Activated naive CD4-positive, alpha-beta T cell treated with anti-CD3 and anti-CD28 coated beads, Interleukin-2, amount 10 ng/mL, durations not matched to agents 7 days and 5 days (primary cell): ENCODE measurements around the gene ATG4A.

ENCODE experiments used
- CTCF ChIA-PET: fragments of 350-600 bp; sonication (Branson Sonifier 250); formaldehyde crosslinking; loops from one replicate; lab custom pipeline; 2021; ENCODE audit warnings: antibody characterized with exemption; lab: Charles Lee
- DNase-seq: peaks from one replicate; pipeline ENCODE4 v3.0.0-alpha.2; 2020
- H3K27ac Mint-ChIP-seq: one replicate; pipeline ENCODE4 v1.8.0; 2021; ENCODE audit warnings: mild to moderate bottlenecking, moderate library complexity, mixed read lengths
- H3K27me3 Mint-ChIP-seq: one replicate; pipeline ENCODE4 v1.8.0; 2021; ENCODE audit warnings: mild to moderate bottlenecking, mixed read lengths
- H3K36me3 Mint-ChIP-seq: one replicate; pipeline ENCODE4 v1.8.0; 2021; ENCODE audit warnings: mixed read lengths
- H3K4me1 Mint-ChIP-seq: one replicate; pipeline ENCODE4 v1.8.0; 2021; ENCODE audit warnings: mixed read lengths
- H3K4me3 Mint-ChIP-seq: one replicate; pipeline ENCODE4 v1.8.0; 2021; ENCODE audit warnings: mild to moderate bottlenecking, moderate library complexity, mixed read lengths
- H3K9me3 Mint-ChIP-seq: one replicate; pipeline ENCODE4 v1.8.0; 2021; ENCODE audit warnings: mixed read lengths

ATG4A gene

DNA sequence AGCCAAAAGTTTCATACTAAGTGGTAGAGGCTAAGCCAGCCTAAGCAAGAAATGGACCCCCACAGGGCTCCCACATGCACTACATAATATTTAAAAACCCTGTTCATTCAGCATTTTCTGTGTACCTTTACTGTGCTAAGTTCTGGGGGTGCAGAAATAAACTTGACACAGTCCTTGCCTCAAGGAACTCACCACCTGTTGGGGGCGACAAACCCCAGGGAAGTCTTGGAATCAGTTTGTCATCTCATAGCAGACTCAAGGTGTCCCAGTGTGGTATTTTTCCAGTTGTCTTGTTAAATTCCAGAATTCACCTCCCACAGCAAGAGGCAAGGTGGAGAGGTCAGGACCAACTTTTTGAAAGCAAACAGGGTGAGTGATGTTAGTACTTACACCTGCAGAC lies 43.1 kb downstream of the ATG4A start:
- DNase-seq, result no peak
- Mint-ChIP-seq H3K4me3 (no peak overlapping the region), H3K27me3 (no peaks in the 10 kb centered on the region), H3K9me3 (no peaks in the 10 kb centered on the region), H3K36me3 (peaks cover 20% of the 10 kb centered on the region), H3K27ac (no peak overlapping the region), H3K4me1 (no peaks in the 10 kb centered on the region)
- CTCF ChIA-PET, result no interaction called here

DNA sequence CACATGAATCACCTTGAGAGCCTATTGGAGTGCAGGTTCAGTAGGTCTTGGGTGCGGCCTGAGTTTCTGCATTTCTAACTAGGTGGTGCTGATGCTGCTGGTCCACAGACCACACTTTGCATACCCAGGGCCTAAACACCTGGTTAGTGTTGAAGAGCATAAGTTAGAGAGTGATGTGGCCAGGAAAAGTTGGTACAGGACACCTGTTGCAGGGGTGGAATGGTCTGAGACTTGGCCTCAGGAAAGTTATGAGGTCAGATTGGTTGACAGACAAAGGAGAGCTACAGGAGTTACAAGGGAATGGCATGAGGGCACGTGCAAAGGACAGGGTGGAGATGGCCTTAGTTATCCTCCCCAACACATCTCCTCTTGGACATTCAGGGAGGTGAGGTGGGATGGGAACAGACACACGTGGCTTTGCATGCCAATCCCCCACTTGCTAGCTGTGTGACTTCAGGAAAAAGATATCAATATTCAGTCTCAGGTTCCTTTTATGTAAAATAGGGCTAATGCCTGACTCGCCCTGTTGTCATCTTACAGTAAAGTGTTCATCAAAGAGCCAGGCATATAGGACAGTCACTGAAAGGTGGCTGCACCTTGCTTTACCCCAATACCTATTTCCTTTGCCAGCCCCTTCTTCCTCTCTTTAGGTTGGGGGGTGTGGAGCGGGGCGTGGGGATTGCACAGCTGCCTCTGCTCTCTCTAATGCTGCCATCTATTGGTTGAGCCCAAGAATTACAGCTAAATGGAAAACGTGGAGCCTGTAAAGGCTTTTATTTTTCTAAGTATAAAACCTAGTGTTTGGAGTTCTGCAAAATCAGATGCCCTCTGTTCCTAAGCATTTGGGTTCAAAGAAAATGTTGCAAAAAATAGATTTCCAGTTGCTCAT lies 47.5 kb downstream of the ATG4A start:
- no peak overlapping the region for H3K27ac Mint-ChIP-seq
- no peak overlapping the region for H3K4me3 Mint-ChIP-seq
- no peaks in the 10 kb centered on the region for H3K27me3 Mint-ChIP-seq
- H3K4me1 Mint-ChIP-seq, result no peaks in the 10 kb centered on the region
- CTCF ChIA-PET, result interaction anchor here (1.0 to 2.5 kb wide), 3 partner anchors 11 to 68 kb away, joined by 3 to 10 read pairs (median 3); no protein-coding TSS in a partner anchor
- H3K36me3 Mint-ChIP-seq, result peaks cover 18% of the 10 kb centered on the region
- no peak for DNase-seq
- H3K9me3 Mint-ChIP-seq, result no peaks in the 10 kb centered on the region

DNA sequence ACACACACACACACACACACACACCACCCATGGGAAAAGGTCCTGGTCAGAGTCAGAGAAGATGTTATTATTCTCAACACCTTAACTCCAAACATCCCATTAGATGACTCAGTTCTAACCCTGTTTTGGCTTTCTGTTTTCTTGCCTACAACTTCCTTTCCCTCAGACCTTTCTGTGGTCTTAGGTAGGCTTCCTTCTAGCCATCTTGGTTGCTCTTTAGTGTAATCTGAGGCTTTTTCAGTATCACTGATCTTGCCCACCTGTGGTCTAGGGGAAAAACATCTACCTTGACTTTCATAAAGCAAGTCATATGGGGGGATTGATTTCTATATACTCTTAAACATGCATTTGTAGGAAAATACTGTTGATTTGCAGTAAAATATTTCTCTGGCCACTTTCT lies 56.9 kb downstream of the ATG4A start:
- H3K9me3 Mint-ChIP-seq, result no peaks in the 10 kb centered on the region
- CTCF ChIA-PET, result no interaction called here
- peaks cover 32% of the 10 kb centered on the region for H3K36me3 Mint-ChIP-seq
- H3K4me3 Mint-ChIP-seq, result no peak overlapping the region
- H3K27ac Mint-ChIP-seq, result peak overlapping the region; percentile 57
- no peak for DNase-seq
- H3K27me3 Mint-ChIP-seq, result no peaks in the 10 kb centered on the region
- peaks cover 15% of the 10 kb centered on the region for H3K4me1 Mint-ChIP-seq

DNA sequence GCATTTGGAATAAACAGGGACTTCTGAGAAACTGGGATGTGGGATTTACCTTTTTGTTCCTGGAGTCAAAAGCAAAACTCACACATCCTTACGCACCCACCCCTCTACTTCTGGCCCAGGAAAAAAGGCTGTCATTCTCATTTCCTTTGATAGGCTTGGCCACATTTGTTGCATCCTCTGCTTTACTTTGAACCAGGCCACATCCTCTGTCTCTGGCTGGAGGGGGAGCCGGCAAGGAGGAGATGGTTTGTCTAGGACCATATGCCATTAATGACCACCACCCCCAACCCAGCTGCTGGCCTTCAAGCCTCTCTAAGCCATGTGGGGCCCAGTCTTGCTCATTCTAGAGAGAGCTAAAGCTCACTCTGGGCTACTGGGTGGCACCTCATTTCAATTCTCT lies 64.5 kb downstream of the ATG4A start:
- Mint-ChIP-seq H3K9me3 (no peaks in the 10 kb centered on the region), H3K4me1 (peaks cover 16% of the 10 kb centered on the region), H3K27me3 (no peaks in the 10 kb centered on the region), H3K4me3 (no peak overlapping the region), H3K27ac (peak overlapping the region; percentile 31), H3K36me3 (peaks cover 20% of the 10 kb centered on the region)
- no peak for DNase-seq
- CTCF ChIA-PET, result no interaction called here

DNA sequence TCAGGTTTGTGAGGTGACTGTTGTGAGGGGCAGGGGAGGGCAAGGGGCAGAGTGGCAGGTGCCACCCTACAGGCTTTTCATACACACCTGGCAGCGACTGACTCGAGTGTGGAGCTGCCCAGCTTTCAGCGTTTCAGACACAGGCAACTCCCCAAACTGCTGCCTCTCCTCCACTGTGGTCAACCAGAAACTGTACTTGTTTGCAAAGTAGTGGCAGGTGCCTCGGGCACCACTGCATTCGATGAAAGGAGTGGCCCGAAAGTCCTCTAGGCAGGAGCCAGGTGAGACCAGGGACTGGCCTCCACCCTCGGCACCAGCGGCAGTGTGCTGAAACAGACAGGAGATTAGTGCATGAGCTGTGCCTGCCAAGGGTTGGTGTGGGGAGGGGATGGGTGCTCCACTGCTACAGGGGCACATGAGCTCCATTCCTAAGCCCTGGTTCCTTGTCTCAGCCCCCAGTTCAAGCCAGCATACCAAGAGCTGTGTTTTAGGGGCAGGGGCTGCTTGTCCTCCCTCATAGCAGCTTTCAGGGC lies 65.4 kb downstream of the ATG4A start:
- H3K36me3 Mint-ChIP-seq, result peaks cover 14% of the 10 kb centered on the region
- H3K27ac Mint-ChIP-seq, result no peak overlapping the region
- no peaks in the 10 kb centered on the region for H3K9me3 Mint-ChIP-seq
- no peaks in the 10 kb centered on the region for H3K27me3 Mint-ChIP-seq
- no peak for DNase-seq
- peaks cover 16% of the 10 kb centered on the region for H3K4me1 Mint-ChIP-seq
- no peak overlapping the region for H3K4me3 Mint-ChIP-seq
- CTCF ChIA-PET, result no interaction called here

DNA sequence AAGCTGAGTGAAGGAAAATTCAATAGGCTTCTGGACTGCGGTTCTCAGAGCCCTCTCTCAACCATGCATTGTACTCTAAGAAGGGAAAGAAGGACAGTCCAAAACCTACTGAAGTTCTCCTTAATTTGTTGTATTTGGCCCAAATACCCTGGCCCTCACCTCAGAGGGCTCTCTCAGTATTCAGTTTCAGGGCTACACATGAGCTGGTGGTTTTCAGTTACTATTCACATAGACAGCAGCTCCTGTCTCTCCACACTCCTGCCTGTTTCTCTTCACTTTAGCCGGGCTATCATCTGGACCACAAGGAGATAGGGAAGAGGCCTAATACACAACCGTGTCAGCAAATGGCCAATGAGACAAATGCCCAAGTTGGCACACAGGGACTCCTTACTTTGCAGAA lies 66.0 kb downstream of the ATG4A start:
- Mint-ChIP-seq H3K9me3 (no peaks in the 10 kb centered on the region), H3K27ac (no peak overlapping the region), H3K27me3 (no peaks in the 10 kb centered on the region), H3K4me3 (no peak overlapping the region), H3K4me1 (peaks cover 16% of the 10 kb centered on the region), H3K36me3 (peaks cover 14% of the 10 kb centered on the region)
- no peak for DNase-seq
- CTCF ChIA-PET, result no interaction called here

DNA sequence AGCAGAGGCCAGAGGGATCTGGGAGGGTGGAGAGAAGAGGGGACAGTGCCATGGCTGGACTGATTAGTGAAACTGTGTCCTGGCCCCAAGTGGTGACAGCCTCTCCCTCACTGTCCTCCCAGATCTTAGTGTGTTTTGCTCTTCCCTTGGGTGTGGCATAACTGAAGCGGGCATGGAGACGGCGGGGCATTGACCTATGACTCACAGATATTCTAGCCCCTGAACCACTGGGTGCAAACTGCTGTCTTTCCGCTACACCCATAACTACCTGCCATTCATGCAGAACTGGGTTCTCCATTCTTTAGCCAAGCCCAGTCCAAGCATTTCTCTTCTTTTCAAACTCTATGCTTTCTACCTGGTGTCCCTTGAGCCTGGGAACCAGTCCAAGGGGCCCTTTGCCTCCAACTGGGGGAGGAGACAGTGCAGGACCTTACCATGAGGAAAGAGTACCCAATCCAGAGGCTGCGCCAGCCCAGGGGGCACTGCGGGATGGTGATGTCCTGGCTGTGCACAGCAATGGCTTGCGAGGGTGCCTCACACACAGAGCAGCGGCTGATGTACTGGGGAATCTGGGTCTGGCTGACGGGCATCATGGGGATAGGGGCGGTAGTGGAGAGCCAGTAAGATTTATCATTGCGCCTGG lies 67.6 kb downstream of the ATG4A start:
- peaks cover 16% of the 10 kb centered on the region for H3K4me1 Mint-ChIP-seq
- H3K36me3 Mint-ChIP-seq, result peaks cover 6% of the 10 kb centered on the region
- no peak for DNase-seq
- CTCF ChIA-PET, result no interaction called here
- H3K4me3 Mint-ChIP-seq, result no peak overlapping the region
- no peaks in the 10 kb centered on the region for H3K9me3 Mint-ChIP-seq
- H3K27ac Mint-ChIP-seq, result no peak overlapping the region
- no peaks in the 10 kb centered on the region for H3K27me3 Mint-ChIP-seq

DNA sequence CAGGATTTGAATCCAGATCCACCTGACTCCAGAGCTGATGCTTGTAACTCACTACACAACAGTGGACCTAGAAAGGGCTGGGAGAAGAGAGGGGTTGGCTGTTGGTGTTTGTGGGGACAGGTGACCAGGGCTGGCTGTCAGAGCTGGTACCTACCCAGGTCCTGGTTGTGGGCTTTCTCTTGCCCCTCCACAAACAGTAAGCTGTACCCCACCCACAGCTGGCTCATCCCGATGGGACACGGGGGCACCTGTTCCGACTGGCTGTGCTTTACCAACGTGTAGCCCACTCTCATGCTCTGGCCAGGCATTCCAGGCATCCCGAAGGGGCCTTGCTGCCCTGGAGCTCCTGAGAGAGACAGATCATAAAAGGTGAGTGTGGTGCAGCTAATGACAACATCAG lies 68.7 kb downstream of the ATG4A start:
- Mint-ChIP-seq H3K9me3 (no peaks in the 10 kb centered on the region), H3K27me3 (no peaks in the 10 kb centered on the region), H3K4me3 (no peak overlapping the region), H3K36me3 (peaks cover 5% of the 10 kb centered on the region), H3K27ac (no peak overlapping the region), H3K4me1 (peaks cover 15% of the 10 kb centered on the region)
- DNase-seq, result no peak
- CTCF ChIA-PET, result no interaction called here

DNA sequence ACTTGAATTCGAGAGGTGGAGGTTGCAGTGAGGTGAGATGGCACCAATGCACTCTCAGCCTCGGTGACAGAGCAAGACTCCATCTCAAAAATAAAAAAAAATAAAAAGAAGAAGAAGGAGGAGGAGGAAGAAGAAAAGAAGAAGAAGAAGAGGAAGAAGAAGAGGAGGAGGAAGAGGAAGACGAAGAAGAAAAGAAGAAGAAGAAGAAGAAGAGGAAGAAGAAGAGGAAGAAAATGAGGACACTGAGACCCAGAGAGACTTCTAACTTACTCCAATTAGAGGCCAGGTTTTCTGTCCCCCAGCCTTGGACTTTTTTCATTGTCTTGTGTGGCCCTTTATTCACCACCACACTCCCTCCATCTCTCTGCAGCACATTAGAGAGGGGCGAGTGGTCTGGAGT lies 70.7 kb downstream of the ATG4A start:
- Mint-ChIP-seq H3K4me1 (no peaks in the 10 kb centered on the region), H3K27me3 (no peaks in the 10 kb centered on the region), H3K9me3 (no peaks in the 10 kb centered on the region), H3K36me3 (no peaks in the 10 kb centered on the region), H3K4me3 (no peak overlapping the region), H3K27ac (no peak overlapping the region)
- DNase-seq, result no peak
- CTCF ChIA-PET, result no interaction called here

DNA sequence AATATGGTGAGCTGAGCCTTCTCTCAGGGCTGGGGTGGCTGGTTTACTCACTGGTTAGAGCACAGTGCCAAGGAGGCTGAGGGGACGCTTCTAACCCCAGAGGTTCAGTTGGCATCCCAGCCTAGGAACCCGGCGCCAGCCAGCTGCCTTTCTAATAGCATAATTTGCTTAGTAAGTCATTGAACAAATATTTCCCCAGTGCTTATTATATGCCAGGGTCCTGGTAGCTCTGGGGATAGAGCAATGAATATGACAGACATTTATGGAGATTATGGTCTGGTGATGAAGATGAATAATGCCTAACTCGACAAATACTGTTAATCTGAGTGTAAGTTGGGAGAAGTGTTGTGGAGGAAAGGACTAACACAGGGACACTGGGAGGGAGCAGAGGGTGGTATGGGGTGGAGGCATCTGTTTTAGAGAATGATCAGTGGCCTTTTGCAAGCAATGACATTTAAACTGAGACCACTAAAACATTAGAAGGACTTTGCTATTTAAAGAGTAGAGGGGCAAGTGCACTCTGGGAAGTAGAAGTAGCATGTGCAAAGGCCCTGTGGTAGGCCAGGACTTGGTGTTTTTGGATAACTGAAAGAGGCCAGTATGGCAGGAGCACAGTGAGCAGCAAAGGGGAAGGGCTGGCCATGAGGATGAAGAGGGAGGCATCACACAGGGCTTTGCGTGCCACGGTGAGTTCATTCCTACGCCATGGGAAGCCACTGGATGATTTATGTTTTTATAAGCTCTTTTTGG lies 71.9 kb downstream of the ATG4A start:
- Mint-ChIP-seq H3K27me3 (no peaks in the 10 kb centered on the region), H3K36me3 (no peaks in the 10 kb centered on the region), H3K27ac (no peak overlapping the region), H3K4me1 (no peaks in the 10 kb centered on the region), H3K4me3 (no peak overlapping the region), H3K9me3 (no peaks in the 10 kb centered on the region)
- CTCF ChIA-PET, result no interaction called here
- no peak for DNase-seq

DNA sequence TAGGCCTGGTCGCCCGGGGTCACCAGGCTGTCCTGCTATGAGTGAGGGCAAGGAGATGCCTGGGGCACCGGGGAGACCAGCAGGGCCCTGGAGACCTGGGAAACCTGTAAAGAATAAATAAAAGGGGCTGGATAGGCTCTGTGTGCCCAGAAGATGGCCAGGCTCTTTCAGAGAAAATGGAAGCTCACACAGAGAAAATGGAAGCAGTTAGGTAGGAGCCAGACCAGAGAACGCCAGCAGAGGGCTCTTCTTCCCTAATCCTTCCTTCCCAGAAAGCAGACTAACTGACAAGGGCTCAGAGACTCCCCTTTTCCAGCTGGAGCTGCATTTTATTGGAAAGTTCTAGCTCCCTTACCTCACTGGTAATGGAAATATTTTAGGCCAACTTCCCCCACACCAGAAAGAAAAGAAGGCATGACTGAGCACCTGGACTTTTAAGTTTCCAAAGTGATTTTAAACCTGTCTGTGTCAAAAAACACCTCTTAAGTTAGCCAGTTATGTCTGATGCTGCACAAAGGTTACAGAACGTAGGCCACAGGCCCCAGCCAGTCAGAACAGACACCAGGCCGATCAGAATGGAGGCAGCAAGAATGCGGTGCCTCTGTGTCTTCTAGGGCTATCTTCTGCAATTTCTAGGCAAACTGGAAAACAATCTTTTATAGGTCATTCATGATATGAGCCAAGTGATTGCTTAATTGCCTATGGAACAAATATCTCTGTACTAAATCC lies 74.0 kb downstream of the ATG4A start:
- H3K9me3 Mint-ChIP-seq, result no peaks in the 10 kb centered on the region
- no peaks in the 10 kb centered on the region for H3K27me3 Mint-ChIP-seq
- no peak overlapping the region for H3K27ac Mint-ChIP-seq
- H3K4me1 Mint-ChIP-seq, result no peaks in the 10 kb centered on the region
- no peaks in the 10 kb centered on the region for H3K36me3 Mint-ChIP-seq
- CTCF ChIA-PET, result no interaction called here
- no peak overlapping the region for H3K4me3 Mint-ChIP-seq
- DNase-seq, result no peak

DNA sequence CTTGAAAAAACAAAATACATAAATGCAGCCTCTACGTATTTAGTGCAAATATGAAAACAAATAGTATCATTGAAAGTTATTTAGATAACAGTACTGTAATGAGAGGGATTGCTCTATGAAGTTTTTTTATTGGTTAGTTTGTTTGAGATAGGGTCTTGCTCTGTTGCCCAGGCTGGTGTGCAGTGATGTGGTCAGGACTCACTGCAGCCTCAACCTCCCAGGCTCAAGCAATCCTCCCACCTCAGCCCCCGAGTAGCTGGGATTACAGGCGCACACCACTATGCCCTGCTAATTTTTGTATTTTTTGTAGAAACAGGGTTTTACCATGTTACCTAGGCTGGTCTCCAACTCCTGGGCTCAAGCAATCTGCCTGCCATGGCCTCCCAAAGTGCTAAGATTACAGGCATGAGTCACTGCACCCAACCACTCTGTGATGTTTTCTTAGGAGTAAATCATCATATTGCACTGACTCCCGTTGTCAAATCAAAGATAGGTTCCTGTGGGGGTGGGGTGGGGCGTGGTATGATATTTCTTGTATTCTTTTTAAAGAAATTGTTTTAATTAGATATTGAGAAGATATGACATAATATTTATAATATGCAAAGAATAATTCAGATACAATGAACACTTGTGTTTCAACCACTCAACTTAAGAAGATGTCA lies 75.8 kb downstream of the ATG4A start:
- Mint-ChIP-seq H3K36me3 (no peaks in the 10 kb centered on the region), H3K9me3 (no peaks in the 10 kb centered on the region), H3K4me3 (no peak overlapping the region), H3K27ac (no peak overlapping the region), H3K4me1 (no peaks in the 10 kb centered on the region), H3K27me3 (no peaks in the 10 kb centered on the region)
- no peak for DNase-seq
- CTCF ChIA-PET, result no interaction called here

DNA sequence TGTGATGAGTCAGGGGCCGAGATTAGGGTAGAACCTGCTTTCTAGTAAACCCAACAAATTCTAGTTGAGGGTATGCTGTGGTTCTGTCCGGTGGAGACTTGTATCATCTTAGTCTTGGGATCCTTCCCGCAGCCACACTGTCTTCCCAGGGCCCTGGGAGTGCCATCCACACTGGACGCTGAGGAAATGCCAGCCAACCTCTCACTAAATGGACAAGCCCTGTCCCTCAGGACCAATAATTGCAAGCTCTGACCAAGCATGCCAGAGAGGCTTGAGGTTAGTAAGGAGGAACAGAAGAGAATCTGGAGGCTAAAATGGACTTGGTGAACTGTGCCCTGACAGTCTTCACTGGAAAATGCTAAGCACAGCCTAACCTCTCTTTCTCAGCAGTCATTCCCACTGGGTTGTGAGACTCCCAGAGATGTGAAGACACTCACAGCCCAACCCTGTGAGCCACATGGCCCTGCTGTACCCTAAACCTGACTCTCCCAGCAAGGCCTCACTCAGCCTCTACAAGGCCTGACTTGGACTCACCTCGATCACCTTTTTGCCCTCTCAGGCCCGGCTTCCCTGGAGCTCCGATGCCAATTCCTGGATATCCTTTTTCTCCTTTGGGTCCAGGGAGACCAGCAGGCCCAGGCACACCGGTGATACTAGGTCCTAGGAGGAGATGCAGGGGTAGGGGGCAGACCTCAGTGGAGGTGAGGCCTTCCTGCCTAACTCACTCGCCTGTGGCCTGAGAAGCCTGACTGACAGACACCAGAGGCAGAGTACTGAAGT lies 77.6 kb downstream of the ATG4A start:
- no peak overlapping the region for H3K27ac Mint-ChIP-seq
- no peak overlapping the region for H3K4me3 Mint-ChIP-seq
- H3K27me3 Mint-ChIP-seq, result no peaks in the 10 kb centered on the region
- CTCF ChIA-PET, result no interaction called here
- no peak for DNase-seq
- no peaks in the 10 kb centered on the region for H3K4me1 Mint-ChIP-seq
- H3K9me3 Mint-ChIP-seq, result no peaks in the 10 kb centered on the region
- H3K36me3 Mint-ChIP-seq, result no peaks in the 10 kb centered on the region
